Iris pigment epithelial cell (primary cell): ENCODE data around the gene NES.

Experiments
- DNase-seq: peaks from one replicate; pipeline ENCODE4 v3.0.0-alpha.2; 2011; ENCODE audit warnings: low read depth

Gene NES

DNA sequence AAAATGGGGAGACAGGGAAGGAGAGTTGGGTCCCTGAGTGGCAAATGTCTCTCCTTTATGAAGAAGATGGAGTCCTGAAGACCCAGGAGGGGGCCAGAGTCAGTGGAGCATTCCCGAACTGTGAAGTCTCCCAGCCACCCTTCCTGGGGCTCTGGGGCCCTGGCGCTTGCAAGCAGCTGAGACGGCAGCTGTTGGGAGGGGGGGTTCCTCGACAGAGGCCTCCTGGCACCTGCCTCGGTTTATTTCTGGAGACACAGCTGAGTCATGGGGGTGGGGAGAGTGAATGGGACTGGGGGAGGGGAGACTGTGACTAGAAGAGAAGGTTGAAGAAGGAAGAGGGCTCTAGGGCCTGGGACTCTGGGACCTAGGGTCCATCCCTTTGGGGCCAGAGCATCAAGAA, 14.0 kb downstream of the NES start:
- peak; percentile 36 for DNase-seq

DNA sequence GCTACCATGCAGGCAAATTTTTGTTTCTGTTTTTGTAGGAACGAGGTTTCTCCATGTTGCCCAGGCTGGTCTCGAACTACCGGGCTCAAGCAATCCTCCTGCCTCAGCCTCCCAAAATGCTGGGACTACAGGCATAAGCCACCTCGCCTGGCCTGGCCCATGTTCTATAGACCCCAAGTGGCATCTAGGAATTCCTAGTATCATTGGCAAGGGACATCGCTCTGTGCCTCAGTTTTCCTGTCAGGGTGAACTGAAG, 14.5 kb downstream of the NES start:
- no peak for DNase-seq

DNA sequence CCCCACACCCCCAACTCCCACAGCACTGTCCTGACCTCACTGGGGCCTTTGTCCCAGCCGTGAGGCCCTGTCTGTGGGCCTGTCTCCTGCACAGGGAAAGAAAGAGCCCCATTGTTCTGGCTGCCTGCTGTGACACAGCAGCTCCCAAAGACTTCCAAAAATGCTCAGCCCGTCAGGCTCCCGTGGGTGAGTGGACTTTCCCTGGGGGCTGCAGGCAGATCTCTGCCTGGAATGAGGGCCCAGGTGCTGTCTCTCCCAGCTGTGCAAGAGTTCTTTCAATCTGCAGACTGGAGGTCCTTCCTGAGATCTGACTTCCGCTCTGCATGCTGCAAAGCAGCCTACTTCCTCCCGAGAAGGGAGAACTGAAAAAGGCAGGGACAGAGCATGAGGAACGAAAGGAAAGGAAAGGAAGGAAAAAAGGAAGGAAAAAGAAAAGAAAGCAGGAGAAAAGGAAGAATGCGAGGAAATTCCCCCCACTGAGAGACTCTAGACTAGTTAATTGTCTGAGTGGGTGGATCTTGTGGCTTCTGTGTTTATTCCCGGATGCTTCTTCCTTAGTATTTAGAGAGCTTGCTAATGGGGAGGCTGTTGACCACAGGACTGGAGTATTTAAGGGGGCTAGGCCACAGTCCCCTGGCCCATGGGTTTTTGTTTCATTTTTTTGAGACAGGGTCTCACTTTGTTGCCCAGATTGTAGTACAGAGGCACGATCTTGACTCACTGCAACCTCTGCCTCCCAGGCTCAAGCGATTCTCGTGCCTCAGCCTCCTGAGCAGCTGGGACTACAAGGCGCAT, 15.0 kb downstream of the NES start:
- peak; percentile 41 for DNase-seq

DNA sequence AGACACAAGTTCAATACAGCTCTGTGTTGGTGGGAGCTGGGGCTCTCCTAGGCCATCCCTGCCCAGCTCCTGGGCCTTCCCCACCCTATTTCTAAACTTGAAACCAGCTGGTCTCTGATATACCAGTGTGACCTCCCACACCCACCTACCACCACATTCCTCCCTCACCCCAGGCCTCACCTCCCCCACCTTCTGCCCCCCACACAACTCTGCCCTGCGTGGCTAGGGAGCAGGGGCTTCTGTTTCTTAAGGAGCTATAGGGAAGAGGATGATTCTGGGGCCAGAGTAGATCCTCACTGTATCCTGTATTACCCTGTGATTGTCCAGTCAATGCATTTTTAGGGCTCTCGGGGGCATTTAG, 16.5 kb downstream of the NES start:
- DNase-seq = no peak

DNA sequence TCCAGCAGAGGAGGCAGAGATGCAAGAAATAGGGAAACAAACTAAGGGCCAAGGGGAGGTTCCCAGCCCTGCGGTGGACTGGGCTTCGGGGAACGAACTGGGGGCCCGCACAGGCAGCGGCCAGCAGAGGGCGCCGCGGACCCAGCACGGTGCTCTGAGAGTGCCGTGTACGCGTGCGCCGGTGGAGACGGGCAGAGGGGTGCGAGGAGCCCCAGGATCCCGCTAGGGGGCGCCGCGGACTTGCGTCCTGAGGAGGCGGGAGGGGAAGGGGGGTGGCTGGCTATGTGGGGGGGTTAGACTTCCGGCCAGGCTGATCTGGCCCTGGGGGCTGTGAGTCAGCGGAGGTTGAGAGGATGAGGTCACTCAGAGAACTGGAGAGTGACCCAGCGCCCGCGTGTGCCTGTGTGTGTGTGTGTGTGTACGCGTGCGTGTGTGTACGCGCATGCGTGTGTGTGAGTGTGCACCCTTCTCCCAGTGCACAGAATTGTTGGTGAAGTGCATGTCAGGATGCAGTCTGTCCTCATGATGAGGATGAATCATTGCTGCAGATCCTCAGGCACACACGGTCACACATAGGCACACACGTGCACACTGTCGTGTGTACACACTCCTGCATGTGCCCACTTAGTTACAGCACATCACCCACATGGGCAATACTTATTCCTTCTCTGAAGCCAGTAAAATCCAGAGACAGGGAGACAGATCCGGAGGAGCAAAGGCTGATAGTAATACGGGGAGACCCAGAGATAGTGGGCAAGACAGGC, 17.0 kb downstream of the NES start:
- peak; percentile 97 for DNase-seq

DNA sequence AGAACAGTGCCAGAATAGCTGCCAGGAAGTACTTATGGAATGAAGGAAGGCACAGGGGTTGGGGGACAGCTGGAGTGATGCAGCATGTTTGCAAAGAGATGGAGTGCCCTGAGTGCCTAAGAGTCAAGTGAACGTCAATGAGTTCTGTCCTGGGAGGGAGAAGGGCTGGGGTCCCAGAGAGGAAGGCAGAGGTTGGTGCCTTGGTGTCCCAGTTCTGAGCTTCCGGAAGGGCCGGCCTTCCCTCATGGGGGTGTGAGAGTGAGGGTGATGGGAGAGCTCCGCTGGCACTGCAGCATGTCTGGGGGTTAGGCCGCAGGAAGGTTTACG, 17.6 kb downstream of the NES start:
- no peak for DNase-seq

DNA sequence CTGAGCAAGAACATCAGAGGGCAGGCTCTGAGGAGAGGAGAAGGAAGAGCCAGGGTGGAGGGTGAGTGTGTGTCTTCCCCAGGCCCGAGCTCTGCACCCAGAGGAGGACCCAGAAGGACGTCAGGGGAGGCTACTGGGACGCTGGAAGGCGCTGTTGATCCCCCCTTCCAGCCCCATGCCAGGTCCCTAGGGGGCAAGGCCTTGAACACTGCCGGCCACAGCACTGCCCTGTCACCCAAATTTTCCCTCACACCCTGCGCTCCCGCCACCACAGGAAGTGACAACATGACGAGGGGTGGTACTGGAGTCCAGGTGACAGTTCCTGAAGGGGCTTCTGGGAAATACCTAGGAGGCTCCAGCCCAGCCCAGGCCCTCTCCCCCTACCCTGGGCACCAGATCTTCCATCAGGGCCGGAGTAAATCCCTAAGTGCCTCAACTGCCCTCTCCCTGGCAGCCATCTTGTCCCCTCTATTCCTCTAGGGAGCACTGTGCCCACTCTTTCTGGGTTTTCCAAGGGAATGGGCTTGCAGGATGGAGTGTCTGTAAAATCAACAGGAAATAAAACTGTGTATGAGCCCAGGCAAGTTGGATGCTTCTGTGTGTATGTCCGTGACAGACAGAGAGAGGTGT, 18.1 kb downstream of the NES start:
- DNase-seq = no peak

DNA sequence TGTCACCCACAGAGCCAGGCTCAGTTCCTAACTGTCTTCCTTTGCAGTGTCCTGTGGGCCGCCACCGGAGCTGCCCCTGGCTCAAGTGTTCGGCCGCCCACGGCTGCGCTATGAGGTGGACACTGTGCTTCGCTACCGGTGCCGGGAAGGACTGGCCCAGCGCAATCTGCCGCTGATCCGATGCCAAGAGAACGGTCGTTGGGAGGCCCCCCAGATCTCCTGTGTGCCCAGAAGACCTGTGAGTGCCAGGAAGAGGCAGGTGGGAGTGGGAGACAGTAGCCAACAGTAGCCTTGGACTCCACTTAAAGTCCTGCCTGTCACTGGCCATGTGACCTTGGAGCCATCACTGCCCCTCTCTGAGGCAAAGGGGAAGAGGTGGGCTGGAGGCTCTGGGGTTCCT, 18.7 kb downstream of the NES start:
- no peak for DNase-seq

DNA sequence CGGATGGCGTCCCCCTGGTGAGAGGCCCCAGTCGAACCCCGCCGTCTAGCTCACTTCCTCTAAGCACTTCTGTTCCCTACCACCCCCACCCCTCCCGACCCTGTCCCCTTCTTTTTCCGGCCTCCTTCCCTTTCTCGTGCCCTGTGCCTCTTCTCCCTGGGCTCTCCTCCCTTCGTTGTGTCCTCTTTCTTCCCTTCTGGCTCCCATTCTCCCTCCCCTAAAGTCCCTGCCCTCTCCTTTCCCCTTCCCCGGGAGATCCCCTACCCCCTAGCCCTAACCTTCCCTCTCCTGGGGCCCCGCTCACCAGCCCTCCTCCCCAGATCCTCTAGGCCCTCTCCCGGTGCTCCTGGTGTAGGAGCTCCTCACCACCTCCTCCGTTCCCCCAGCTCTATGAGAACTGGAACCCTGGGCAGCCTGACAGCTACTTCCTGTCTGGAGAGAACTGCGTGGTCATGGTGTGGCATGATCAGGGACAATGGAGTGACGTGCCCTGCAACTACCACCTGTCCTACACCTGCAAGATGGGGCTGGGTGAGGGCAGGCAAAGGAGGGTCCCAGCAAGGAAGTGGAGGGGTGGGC, 19.4 kb downstream of the NES start:
- DNase-seq = no peak

DNA sequence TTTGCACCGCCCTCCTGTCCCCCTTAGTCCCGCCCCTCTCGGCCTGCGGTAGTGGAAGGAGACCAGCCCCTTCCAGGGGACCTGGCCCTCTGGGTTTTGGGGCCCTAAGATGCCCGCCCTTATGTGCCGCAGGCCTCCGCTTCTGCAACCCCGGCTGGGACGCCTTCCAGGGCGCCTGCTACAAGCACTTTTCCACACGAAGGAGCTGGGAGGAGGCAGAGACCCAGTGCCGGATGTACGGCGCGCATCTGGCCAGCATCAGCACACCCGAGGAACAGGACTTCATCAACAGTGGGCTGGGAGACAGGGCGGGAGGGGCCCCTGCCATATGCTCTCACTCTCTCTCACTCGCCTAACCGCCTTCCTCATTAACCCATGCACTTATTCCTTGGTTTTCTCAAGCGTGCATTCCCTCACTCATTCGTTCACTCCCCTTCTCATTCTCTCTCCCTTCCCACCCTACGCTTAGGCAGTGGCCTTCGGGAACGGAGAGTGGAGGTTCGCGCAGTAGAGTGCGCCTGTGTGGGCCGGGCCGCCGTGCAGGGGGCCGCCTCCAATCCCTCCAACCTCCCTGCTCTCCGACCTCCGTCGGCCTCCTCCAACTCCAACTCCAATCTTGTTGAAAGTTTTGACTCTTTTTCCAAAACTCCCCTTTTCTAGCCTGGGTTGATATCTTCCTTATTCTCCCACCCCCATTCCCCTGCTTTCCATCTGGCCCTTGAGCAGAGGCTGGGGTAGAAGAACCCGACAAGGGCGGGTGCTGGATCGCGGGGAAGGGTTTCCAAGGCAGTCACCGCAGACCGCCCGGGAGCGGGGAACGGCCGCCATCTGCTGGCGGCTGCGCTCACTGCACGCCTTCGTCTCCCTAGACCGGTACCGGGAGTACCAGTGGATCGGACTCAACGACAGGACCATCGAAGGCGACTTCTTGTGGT, 20.1 kb downstream of the NES start:
- DNase-seq = peak; percentile 37

DNA sequence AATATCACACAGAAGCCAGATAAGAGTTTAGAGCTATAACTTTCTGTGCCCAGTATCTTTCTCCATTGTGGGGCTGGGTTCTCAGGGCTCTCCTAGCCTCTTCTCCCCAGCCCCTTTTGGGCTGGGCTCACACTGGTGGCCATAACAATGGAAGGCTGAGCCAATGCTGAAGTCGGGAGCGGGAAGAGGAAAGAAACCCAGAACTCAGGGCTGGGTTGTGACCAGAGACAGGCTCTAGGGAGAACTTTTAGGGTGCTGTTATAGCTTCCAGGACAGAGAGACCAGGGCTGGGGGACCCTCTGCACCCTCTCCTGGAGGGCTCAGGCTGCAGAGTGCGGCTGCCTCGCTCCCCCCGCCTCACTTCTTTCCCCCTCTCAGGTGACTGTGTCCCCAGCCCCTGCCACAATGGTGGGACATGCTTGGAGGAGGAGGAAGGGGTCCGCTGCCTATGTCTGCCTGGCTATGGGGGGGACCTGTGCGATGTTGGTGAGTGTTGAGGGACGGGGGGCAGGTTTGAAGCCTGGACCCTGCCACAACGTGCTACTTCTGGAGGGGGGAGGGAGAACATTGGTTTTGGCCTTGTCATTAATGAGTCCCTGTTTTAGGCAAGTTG, 21.2 kb downstream of the NES start:
- no peak for DNase-seq

DNA sequence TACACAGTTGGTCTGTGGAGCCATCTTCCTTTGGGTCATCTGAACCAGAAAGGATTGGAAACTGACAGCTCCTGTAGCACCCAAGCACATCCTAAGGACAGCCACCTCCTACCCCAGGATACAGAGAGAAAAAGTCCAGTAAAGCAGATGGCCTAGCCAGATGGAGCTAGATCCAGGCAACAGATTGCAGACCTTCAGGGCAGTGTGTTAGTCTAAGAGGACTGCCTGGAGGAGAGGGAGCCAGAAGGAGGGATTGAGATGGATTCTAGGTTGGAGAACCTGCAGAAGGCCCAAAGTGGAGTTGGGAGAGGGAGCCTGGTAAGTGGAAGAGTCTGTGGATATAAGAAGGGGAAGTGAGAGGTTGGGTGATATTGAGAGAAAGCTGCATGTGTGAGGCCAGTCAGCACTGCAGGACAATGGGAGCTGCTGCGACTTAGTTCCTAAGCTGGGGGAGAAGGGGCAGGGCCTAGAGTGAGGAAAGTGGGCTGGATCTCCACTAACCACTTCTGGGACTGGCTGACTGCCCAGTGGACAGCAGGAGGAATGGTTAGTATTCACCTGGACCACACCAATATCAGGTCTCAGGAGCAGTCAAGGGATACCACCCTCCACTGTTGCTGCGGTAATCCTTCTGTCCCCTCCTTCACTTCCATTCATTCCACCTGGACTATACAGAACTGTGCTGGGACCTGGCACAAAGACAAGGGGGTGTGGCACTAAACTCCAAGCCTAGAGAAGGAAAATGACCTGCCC, 21.9 kb downstream of the NES start:
- DNase-seq = no peak

DNA sequence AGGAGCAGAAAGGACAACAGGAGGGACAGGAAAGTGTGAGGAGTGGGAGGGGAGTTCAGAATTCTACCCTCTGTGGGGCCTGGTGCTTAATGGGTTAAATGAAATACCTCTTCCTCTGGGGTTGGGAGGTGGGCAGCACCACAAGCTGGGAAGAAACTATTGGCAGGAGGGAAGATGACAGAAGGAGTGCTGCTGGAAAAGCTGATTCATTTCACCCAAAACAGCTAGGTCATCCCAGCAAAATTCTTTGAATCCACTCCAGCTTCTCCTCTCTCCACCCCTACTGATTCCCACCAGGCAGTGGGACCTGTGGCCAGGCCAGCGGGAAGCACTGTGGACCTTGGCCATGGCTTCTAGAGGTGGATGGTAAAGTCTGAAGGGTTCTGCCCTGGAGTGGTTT, 22.5 kb downstream of the NES start:
- DNase-seq = no peak

DNA sequence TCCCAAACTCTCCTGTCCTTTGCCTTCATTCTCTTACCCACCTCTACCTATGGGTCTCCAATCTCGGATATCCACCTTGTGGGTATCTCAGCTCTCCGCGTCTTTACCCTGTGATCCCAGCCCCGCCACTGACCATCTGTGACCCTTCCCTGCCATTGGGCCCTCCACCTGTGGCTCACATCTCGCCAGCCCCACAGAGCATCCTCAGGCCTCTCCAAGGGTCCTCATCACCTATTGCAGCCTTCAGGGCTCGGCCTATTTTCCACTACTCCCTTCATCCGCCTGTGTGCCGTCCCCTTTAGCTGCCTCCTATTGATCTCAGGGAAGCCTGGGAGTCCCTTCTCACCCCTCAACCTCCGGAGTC, 24.2 kb downstream of the NES start:
- no peak for DNase-seq

DNA sequence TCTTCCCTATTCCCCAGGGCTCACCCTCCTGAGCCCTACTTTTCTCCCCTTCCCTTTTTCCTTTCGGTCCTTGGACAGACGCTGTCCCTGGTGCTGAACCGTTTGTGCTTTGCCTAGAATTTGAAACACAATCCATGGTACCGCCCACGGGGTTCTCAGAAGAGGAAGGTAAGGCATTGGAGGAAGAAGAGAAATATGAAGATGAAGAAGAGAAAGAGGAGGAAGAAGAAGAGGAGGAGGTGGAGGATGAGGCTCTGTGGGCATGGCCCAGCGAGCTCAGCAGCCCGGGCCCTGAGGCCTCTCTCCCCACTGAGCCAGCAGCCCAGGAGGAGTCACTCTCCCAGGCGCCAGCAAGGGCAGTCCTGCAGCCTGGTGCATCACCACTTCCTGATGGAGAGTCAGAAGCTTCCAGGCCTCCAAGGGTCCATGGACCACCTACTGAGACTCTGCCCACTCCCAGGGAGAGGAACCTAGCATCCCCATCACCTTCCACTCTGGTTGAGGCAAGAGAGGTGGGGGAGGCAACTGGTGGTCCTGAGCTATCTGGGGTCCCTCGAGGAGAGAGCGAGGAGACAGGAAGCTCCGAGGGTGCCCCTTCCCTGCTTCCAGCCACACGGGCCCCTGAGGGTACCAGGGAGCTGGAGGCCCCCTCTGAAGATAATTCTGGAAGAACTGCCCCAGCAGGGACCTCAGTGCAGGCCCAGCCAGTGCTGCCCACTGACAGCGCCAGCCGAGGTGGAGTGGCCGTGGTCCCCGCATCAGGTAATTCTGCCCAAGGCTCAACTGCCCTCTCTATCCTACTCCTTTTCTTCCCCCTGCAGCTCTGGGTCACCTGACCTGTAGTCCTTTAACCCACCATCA, 24.8 kb downstream of the NES start:
- DNase-seq = peak; percentile 36

DNA sequence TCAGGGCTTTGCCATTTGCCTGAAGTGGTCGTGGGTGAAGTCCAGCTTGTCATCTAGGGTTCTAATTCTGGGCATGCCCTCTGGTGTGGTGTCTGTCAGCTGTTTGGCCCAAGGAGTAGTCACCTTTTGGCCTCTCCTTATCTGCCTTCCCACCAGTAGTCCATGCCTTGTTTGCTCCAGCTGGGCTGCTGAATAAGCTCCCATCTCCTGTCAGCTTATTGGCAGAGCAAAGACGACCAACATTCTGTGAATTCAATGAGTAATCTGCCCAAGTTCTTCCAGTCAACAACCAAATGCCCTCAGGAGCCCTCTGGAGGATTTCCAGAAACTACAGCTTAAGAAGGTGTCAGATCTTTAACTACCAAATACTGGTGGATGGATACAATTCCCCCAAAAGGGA, 28.3 kb downstream of the NES start:
- no peak for DNase-seq

DNA sequence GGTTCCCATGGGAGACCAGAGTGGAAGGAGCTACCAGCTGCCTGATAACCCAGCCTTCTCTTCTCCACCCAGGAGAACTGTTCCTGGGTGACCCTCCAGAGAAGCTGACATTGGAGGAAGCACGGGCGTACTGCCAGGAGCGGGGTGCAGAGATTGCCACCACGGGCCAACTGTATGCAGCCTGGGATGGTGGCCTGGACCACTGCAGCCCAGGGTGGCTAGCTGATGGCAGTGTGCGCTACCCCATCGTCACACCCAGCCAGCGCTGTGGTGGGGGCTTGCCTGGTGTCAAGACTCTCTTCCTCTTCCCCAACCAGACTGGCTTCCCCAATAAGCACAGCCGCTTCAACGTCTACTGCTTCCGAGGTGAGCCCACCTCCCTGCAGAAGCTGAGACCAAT, 28.7 kb downstream of the NES start:
- no peak for DNase-seq

DNA sequence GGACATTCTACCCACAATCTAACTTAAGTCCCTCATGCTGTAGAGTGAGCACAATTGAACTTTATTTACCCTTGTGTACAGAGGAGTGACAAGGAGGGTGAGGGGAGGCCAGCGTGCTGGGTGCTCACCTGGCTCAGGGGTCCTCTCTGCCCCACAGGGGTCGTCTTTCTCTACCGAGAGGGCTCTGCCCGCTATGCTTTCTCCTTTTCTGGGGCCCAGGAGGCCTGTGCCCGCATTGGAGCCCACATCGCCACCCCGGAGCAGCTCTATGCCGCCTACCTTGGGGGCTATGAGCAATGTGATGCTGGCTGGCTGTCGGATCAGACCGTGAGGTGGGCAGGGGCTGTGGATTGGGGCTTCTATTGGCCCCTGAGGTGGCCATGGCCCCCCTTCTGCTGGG, 29.9 kb downstream of the NES start:
- no peak for DNase-seq

DNA sequence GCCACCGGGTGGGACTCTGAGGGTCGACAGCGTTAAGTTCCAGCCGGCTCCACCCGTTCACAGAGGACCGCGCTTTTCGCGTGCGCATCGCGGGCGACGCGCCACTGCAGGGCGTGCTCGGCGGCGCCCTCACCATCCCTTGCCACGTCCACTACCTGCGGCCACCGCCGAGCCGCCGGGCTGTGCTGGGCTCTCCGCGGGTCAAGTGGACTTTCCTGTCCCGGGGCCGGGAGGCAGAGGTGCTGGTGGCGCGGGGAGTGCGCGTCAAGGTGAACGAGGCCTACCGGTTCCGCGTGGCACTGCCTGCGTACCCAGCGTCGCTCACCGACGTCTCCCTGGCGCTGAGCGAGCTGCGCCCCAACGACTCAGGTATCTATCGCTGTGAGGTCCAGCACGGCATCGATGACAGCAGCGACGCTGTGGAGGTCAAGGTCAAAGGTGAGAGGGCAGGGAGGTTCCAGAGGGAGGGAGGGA, 30.4 kb downstream of the NES start:
- DNase-seq = no peak

DNA sequence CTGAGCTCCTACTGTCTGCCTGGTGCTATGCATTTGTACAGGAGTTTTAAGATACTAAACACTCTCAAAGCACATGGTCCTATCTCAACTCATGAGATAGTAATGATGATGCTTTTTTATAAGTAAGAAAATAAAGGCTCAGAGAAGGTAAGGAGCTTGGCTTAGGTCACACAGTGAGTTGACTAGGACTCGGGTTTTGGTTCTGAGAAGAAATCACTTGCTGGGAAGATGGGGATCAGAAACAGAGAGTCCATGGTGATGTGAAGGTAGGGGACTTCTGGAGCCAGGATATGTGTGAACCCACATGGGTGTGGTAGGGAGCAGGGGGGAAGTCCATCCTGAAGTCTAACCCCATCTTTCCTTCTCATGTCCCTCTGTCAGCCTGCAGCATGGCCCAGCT, 31.5 kb downstream of the NES start:
- no peak for DNase-seq
